Activated naive CD4-positive, alpha-beta T cell treated with anti-CD3 and anti-CD28 coated beads for 36 hours (primary cell): Measurements from ENCODE around the gene UBE2Q2. TPM values are rescaled to one million over a fixed set of nuclear protein-coding genes. Genes with fewer than 3 reads are reported as not detected.

Experiments used
- CTCF ChIA-PET: fragments of 350-600 bp; sonication (Branson Sonifier 250); formaldehyde crosslinking; loops from one replicate; lab custom pipeline; 2021; ENCODE audit warnings: antibody characterized with exemption; lab: Charles Lee
- DNase-seq: peaks from one replicate; pipeline ENCODE4 v3.0.0-alpha.2; 2020
- H3K27ac Mint-ChIP-seq: one replicate; pipeline ENCODE4 v1.8.0; 2021; ENCODE audit warnings: mild to moderate bottlenecking, mixed read lengths
- H3K27me3 Mint-ChIP-seq: one replicate; pipeline ENCODE4 v1.8.0; 2021; ENCODE audit warnings: low read depth, mixed read lengths
- H3K36me3 Mint-ChIP-seq: one replicate; pipeline ENCODE4 v1.8.0; 2021; ENCODE audit warnings: low read depth, mixed read lengths
- H3K4me1 Mint-ChIP-seq: one replicate; pipeline ENCODE4 v1.8.0; 2021; ENCODE audit warnings: low read depth, mixed read lengths
- H3K4me3 Mint-ChIP-seq: one replicate; pipeline ENCODE4 v1.8.0; 2021; ENCODE audit warnings: mild to moderate bottlenecking, moderate library complexity, mixed read lengths
- H3K9me3 Mint-ChIP-seq: one replicate; pipeline ENCODE4 v1.8.0; 2021; ENCODE audit warnings: mixed read lengths
- intact Hi-C: fragments of 100-400 bp; cut with micrococcal nuclease; formaldehyde crosslinking; loops from one replicate; pipeline ENCODE4 v1.15.1; 2023
- total RNA-seq, 2 experiments: library from RNA; stranded (reverse); gene quantifications; one replicate each; pipeline ENCODE4 v1.2.3, GENCODE V29; 2021

Gene UBE2Q2
- total RNA-seq, 2 experiments from 2014 or later: 14.7 to 15.4 TPM

GRCh38 chr15:75830910-75831805 is 12.1 kb upstream of the UBE2Q2 start:
- Mint-ChIP-seq H3K4me1 (no peaks in the 10 kb centered on the region), H3K27me3 (peaks cover 3% of the 10 kb centered on the region), H3K27ac (no peak overlapping the region), H3K4me3 (no peak overlapping the region), H3K9me3 (no peaks in the 10 kb centered on the region), H3K36me3 (no peaks in the 10 kb centered on the region)
- intact Hi-C loops: no loop called here
- no peak for DNase-seq
- CTCF ChIA-PET: interaction anchor here (1.0 kb wide), 1 partner anchor 13 kb away, joined by 3 read pairs; no protein-coding TSS in a partner anchor

DNA sequence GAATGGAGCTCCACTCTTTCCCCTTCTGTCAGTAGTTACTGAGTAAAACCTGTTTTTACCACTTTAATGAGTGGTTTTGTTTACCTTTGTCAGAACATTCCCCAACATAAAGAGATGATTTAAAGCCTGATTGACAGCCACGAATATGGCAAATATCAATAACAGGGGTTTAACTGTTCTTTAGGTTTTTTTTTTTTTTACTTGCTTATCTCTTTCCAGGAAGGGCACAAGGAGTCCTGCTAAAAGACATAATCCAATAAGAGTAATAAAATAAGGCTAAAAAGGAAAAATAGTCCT is 11.5 kb upstream of the UBE2Q2 start:
- Mint-ChIP-seq H3K4me1 (no peaks in the 10 kb centered on the region), H3K4me3 (no peak overlapping the region), H3K9me3 (no peaks in the 10 kb centered on the region), H3K27me3 (peaks cover 3% of the 10 kb centered on the region), H3K27ac (no peak overlapping the region), H3K36me3 (no peaks in the 10 kb centered on the region)
- no peak for DNase-seq
- CTCF ChIA-PET: interaction anchor here (1.0 kb wide), 1 partner anchor 13 kb away, joined by 3 read pairs; no protein-coding TSS in a partner anchor
- intact Hi-C loops: no loop called here

DNA sequence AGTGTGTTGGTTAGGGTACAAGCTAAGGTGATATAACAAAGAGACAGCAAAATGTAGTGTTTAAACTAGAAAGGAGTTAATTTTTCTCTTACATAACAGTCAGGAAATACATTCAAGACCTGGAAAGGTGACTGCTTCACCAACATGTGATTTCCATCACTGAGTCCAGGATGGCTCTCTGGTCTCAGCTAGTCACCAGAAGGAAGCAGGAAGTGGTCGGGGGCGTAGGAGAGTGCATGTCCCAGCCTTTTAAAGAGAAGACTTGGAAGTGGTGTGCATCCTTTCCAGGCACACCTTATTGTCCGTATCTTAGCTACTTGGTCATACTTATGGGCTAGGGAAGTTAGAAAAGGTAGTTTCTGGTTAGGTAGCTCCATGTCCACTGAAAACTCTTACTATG is 11.1 kb upstream of the UBE2Q2 start:
- H3K9me3 Mint-ChIP-seq: no peaks in the 10 kb centered on the region
- H3K4me3 Mint-ChIP-seq: no peak overlapping the region
- intact Hi-C loops: no loop called here
- DNase-seq: no peak
- no peak overlapping the region for H3K27ac Mint-ChIP-seq
- no peaks in the 10 kb centered on the region for H3K36me3 Mint-ChIP-seq
- H3K4me1 Mint-ChIP-seq: no peaks in the 10 kb centered on the region
- CTCF ChIA-PET: interaction anchor here (1.0 kb wide), 1 partner anchor 12 kb away, joined by 3 read pairs; no protein-coding TSS in a partner anchor
- H3K27me3 Mint-ChIP-seq: peaks cover 3% of the 10 kb centered on the region

DNA sequence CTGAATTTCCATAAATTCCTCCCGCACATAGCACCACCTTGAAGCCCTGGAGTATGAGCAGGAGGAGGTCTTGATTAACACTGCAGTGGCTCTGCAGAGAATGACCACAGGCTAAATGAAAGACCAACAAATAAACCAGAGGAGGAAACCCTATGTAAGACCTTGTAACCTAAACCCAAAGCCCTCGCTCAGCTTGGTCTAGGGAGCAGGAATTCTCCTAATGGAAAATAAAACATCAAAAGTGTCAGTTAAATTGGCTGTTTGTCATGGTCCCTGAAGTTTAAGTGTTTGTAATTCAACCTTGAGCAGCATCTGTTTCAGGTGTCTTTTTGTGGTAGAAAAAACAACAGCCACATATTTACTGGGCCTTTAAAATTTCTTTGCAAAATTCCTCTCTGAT is 9.2 kb upstream of the UBE2Q2 start:
- CTCF ChIA-PET: no interaction called here
- H3K9me3 Mint-ChIP-seq: no peaks in the 10 kb centered on the region
- no peak overlapping the region for H3K27ac Mint-ChIP-seq
- H3K4me1 Mint-ChIP-seq: no peaks in the 10 kb centered on the region
- intact Hi-C loops: no loop called here
- no peak overlapping the region for H3K4me3 Mint-ChIP-seq
- no peaks in the 10 kb centered on the region for H3K36me3 Mint-ChIP-seq
- no peak for DNase-seq
- peaks cover under 1% of the 10 kb centered on the region for H3K27me3 Mint-ChIP-seq

DNA sequence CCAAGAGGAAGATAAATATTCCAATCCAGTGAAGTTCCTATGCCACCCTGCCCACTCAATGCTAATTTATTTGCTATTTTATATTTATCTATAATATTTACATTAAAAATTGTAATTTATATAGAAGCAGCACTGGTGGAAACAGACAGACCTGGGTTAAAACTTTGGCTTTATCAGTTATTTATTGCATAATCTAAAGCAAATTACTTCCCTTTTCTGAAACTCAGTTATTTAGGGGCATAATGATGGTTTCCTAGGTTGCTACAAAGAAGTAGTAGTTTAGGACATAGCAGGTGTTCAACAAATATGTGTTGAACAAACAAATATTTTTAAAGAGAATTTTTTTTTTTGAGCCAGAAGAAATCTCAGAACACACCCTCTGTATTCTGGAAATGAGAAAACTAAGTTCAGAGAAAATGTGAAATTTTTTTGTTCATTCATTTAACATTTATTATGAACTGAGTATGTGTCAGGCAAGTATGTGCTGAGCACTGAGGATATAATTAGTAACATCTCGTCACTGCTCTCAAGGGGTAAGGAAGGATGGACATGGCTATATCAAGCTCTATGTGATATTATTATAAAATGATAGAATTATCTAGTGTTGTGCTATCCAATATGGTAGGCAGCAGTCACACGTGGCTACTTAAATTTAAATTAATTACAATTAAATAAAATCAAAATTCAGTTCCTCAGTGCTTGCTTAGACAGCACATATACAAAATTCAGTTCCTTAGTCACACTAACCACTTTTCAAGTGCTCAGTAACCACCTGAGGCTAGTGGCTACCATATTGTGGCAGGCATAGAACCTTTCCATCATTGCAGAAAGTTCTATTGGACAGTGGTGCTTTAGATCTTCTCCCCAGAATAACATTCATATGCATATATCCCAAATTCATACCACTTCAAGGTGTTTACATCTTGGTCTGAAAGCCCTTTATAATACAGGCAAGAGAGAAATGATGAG is 7.0 kb upstream of the UBE2Q2 start:
- no peaks in the 10 kb centered on the region for H3K9me3 Mint-ChIP-seq
- no peaks in the 10 kb centered on the region for H3K36me3 Mint-ChIP-seq
- no peak overlapping the region for H3K4me3 Mint-ChIP-seq
- CTCF ChIA-PET: no interaction called here
- intact Hi-C loops: no loop called here
- no peaks in the 10 kb centered on the region for H3K4me1 Mint-ChIP-seq
- DNase-seq: no peak
- H3K27ac Mint-ChIP-seq: no peak overlapping the region
- no peaks in the 10 kb centered on the region for H3K27me3 Mint-ChIP-seq

GRCh38 chr15:75836959-75837334 is 6.3 kb upstream of the UBE2Q2 start:
- Mint-ChIP-seq H3K4me3 (no peak overlapping the region), H3K9me3 (no peaks in the 10 kb centered on the region), H3K27me3 (peaks cover 4% of the 10 kb centered on the region), H3K36me3 (no peaks in the 10 kb centered on the region), H3K27ac (no peak overlapping the region), H3K4me1 (no peaks in the 10 kb centered on the region)
- intact Hi-C loops: no loop called here
- CTCF ChIA-PET: no interaction called here
- peak; percentile 61 for DNase-seq

DNA sequence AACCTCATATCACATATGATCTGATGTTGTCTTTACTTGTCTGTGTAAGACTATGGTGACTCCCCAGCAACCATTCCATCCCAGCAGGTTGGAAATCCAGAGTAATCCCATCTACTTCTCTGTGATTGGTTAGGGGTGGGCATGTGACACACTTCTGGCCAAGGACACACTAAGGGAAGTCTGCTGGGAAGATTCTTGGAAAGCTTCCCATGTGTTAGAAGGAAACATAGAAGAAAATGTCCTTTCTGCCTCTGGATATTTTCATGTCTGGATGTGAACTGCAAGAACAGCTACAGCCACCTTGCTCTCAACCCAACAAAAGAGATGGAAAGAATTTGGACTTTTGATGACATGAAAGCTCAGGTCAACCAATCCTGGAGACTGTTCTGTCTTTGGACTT is 2.6 kb upstream of the UBE2Q2 start:
- Mint-ChIP-seq H3K27ac (no peak overlapping the region), H3K36me3 (peaks cover 4% of the 10 kb centered on the region), H3K4me1 (peaks cover 10% of the 10 kb centered on the region), H3K4me3 (no peak overlapping the region), H3K9me3 (no peaks in the 10 kb centered on the region), H3K27me3 (peaks cover 10% of the 10 kb centered on the region)
- DNase-seq: no peak
- CTCF ChIA-PET: interaction anchor here (1.0 to 1.3 kb wide), 2 partner anchors 15 to 62 kb away, joined by 3 read pairs; partner anchors contain the start of gene FBXO22
- intact Hi-C loops: no loop called here

GRCh38 chr15:75841626-75842025 is 1.6 kb upstream of the UBE2Q2 start:
- DNase-seq: no peak
- no peak overlapping the region for H3K27ac Mint-ChIP-seq
- CTCF ChIA-PET: interaction anchor here (0.7 to 1.3 kb wide), 5 partner anchors 16 to 62 kb away, joined by 3 read pairs; partner anchors contain the start of gene FBXO22
- H3K27me3 Mint-ChIP-seq: peaks cover 10% of the 10 kb centered on the region
- no peaks in the 10 kb centered on the region for H3K9me3 Mint-ChIP-seq
- intact Hi-C loops: no loop called here
- H3K4me3 Mint-ChIP-seq: no peak overlapping the region
- peaks cover 4% of the 10 kb centered on the region for H3K36me3 Mint-ChIP-seq
- H3K4me1 Mint-ChIP-seq: peaks cover 18% of the 10 kb centered on the region

- DNase-seq: peak; percentile 63
- Mint-ChIP-seq H3K36me3 (peaks cover 5% of the 10 kb centered on the region), H3K27ac (peak overlapping the region; percentile 81), H3K9me3 (no peaks in the 10 kb centered on the region), H3K27me3 (peaks cover 10% of the 10 kb centered on the region), H3K4me3 (peak overlapping the region; percentile 95), H3K4me1 (peaks cover 36% of the 10 kb centered on the region)
- CTCF ChIA-PET: interaction anchor here (1.6 kb wide), 1 partner anchor 12 kb away, joined by 3 read pairs; no protein-coding TSS in a partner anchor
- intact Hi-C loops: loop anchor here (1.0 to 2.0 kb wide), 2 partner anchors 59 to 391 kb away; partner anchors contain the start of gene FBXO22
Measured at GRCh38 chr15:75843678-75844581, 683 bp downstream of the UBE2Q2 start.

- CTCF ChIA-PET: interaction anchor here (0.6 to 1.6 kb wide), 2 partner anchors 13 to 19 kb away, joined by 3 to 6 read pairs; no protein-coding TSS in a partner anchor
- Mint-ChIP-seq H3K36me3 (peaks cover 5% of the 10 kb centered on the region), H3K27me3 (peaks cover 10% of the 10 kb centered on the region), H3K4me3 (peak overlapping the region; percentile 95), H3K27ac (peak overlapping the region; percentile 81), H3K9me3 (no peaks in the 10 kb centered on the region), H3K4me1 (peaks cover 43% of the 10 kb centered on the region)
- intact Hi-C loops: loop anchor here (1.0 to 2.0 kb wide), 2 partner anchors 59 to 392 kb away; partner anchors contain the start of gene FBXO22
- DNase-seq: peak; percentile 49
Measured at GRCh38 chr15:75844629-75845335, 1.5 kb downstream of the UBE2Q2 start.

DNA sequence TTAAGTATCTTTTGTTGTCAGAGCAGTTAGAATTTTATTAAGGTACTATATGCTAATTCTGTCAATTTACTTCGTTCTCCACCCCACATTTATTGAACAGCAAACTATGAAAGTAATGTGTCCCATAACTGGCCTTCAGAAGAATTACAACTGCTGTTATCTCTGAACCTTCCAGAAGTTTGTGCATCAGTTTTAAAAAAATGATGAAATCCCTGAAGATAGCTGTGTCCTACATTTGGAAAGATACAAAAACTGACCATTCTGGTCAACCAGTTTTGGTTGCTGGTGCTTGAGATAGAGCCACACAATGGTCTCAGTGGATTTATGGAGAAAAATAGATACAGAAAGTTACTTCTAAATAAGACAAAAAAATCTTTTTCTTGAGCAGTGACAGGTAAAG is 5.9 kb downstream of the UBE2Q2 start:
- H3K27me3 Mint-ChIP-seq: no peaks in the 10 kb centered on the region
- DNase-seq: no peak
- H3K27ac Mint-ChIP-seq: no peak overlapping the region
- no peak overlapping the region for H3K4me3 Mint-ChIP-seq
- CTCF ChIA-PET: interaction anchor here (0.7 kb wide), 1 partner anchor 11 kb away, joined by 3 read pairs; no protein-coding TSS in a partner anchor
- H3K9me3 Mint-ChIP-seq: no peaks in the 10 kb centered on the region
- intact Hi-C loops: no loop called here
- H3K4me1 Mint-ChIP-seq: peaks cover 69% of the 10 kb centered on the region
- H3K36me3 Mint-ChIP-seq: peaks cover 8% of the 10 kb centered on the region
